PC-9 (cell line): ENCODE data around the gene CLEC16A. TPM values are rescaled to one million over a fixed set of nuclear protein-coding genes. Genes with fewer than 3 reads are reported as not detected.

Experiments used
- BruUV-seq: library from RNA; stranded (reverse); fragments of 400-500 nt; replicated peaks from 2 replicates; lab custom pipeline; 2021; lab: Mats Ljungman, UMichigan
- CTCF ChIA-PET: fragments of 300-600 bp; sonication (Branson Sonifier 250); formaldehyde crosslinking; loops from one replicate; lab custom pipeline; 2022; ENCODE audit warnings: antibody characterized with exemption; lab: Charles Lee
- POLR2A ChIA-PET: fragments of 300-600 bp; sonication (Branson Sonifier 250); formaldehyde crosslinking; loops from one replicate; lab custom pipeline; 2022; ENCODE audit warnings: antibody characterized with exemption; ENCODE audit not compliant: unreplicated experiment; lab: Charles Lee
- DNase-seq, 2 experiments: peaks; one replicate each; pipeline versions ENCODE4 v3.0.0 to v3.0.0-alpha.2; 2015 to 2022; ENCODE audit warnings: mixed read lengths in 1 of 2
- H2AFZ ChIP-seq: fragments of 200-600 bp; sonication (generic); 2 replicates; pipeline ENCODE4 v1.8.1; 2017; ENCODE audit warnings: antibody characterized with exemption
- H3F3A ChIP-seq: fragments of 200-600 bp; sonication (generic); 2 replicates; pipeline ENCODE4 v1.8.1; 2017; ENCODE audit warnings: antibody characterized with exemption, mild to moderate bottlenecking, low read depth; ENCODE audit not compliant: insufficient read depth
- H3K27ac ChIP-seq: fragments of 200-600 bp; sonication (generic); 2 replicates; pipeline ENCODE4 v1.6.1; 2016; ENCODE audit warnings: mixed run types
- H3K27me3 ChIP-seq: fragments of 200-600 bp; sonication (generic); 2 replicates; pipeline ENCODE4 v1.6.1; 2016; ENCODE audit warnings: low read depth, mixed run types; ENCODE audit not compliant: insufficient read depth
- H3K36me3 ChIP-seq: fragments of 200-600 bp; sonication (generic); 2 replicates; pipeline ENCODE4 v1.6.1; 2016; ENCODE audit warnings: low read depth, mixed run types
- H3K4me1 ChIP-seq: fragments of 200-600 bp; sonication (generic); replicated peaks from 2 replicates; pipeline ENCODE4 v1.6.1; 2016; ENCODE audit warnings: mixed run types; ENCODE audit not compliant: insufficient read depth
- H3K4me2 ChIP-seq: fragments of 200-600 bp; sonication (generic); 2 replicates; pipeline ENCODE4 v1.6.1; 2017; ENCODE audit warnings: mixed run types
- H3K4me3 ChIP-seq: fragments of 200-600 bp; sonication (generic); 2 replicates; pipeline ENCODE4 v1.6.1; 2016; ENCODE audit warnings: mixed run types
- H3K79me2 ChIP-seq: fragments of 200-600 bp; sonication (generic); 2 replicates; pipeline ENCODE4 v1.6.1; 2017; ENCODE audit warnings: low read depth, mixed run types
- H3K9me2 ChIP-seq: fragments of 200-600 bp; sonication (generic); 2 replicates; pipeline ENCODE4 v1.8.1; 2017; ENCODE audit warnings: mild to moderate bottlenecking; ENCODE audit not compliant: insufficient read depth
- H3K9me3 ChIP-seq: fragments of 200-600 bp; sonication (generic); 2 replicates; pipeline ENCODE4 v1.8.1; 2016; ENCODE audit warnings: low read depth; ENCODE audit not compliant: insufficient read depth
- H4K20me1 ChIP-seq: fragments of 200-600 bp; sonication (generic); 2 replicates; pipeline ENCODE4 v1.8.1; 2017; ENCODE audit not compliant: insufficient read depth
- CTCF ChIP-seq: fragments of 200-600 bp; sonication (generic); conservative IDR thresholded peaks from 2 replicates; pipeline ENCODE4 v1.6.1; 2017; ENCODE audit warnings: mixed run types, antibody characterized with exemption, mild to moderate bottlenecking, moderate library complexity
- EZH2 ChIP-seq: fragments of 200-600 bp; sonication (generic); IDR thresholded peaks from 2 replicates; pipeline ENCODE4 v1.8.0; 2017; ENCODE audit warnings: antibody characterized with exemption, low read depth
- intact Hi-C: fragments of 100-400 bp; cut with micrococcal nuclease; formaldehyde crosslinking; loops from one replicate; pipeline ENCODE4 v1.10.0; 2022; ENCODE audit not compliant: unreplicated experiment
- total RNA-seq: library from RNA; stranded (reverse); gene quantifications from 2 replicates; pipeline ENCODE4 v1.2.3, GENCODE V29; 2021

Gene CLEC16A
- total RNA-seq, 1 experiment from 2014 or later: 34.9 TPM

- no peaks in the 10 kb centered on the region for H3K9me3 ChIP-seq
- H3K4me2 ChIP-seq: no peak overlapping the region
- H3K79me2 ChIP-seq: no peaks in the 10 kb centered on the region
- H3K36me3 ChIP-seq: no peaks in the 10 kb centered on the region
- DNase-seq: peak in 1 of 2 experiments; percentile 13
- ChIA-PET POLR2A (interaction anchor here (0.5 to 0.6 kb wide), 2 partner anchors 53 to 77 kb away, joined by 4 to 8 read pairs; no protein-coding TSS in a partner anchor), CTCF (interaction anchor here (0.7 to 0.9 kb wide), 2 partner anchors 105 to 168 kb away, joined by 4 read pairs; partner anchors contain the start of gene SOCS1)
- no peaks in the 10 kb centered on the region for H4K20me1 ChIP-seq
- no peak overlapping the region for H3K27ac ChIP-seq
- H2AFZ ChIP-seq: no peak overlapping the region
- no TSS peak for BruUV-seq
- H3F3A ChIP-seq: peaks cover 5% of the 10 kb centered on the region; the same call in 1 of the 2 replicates
- peaks cover 8% of the 10 kb centered on the region for H3K4me1 ChIP-seq
- no peak overlapping the region for H3K4me3 ChIP-seq
- intact Hi-C loops: no loop called here
- TF ChIP-seq CTCF (no peak), EZH2 (no peak)
- no peaks in the 10 kb centered on the region for H3K9me2 ChIP-seq
- no peaks in the 10 kb centered on the region for H3K27me3 ChIP-seq
Measured at GRCh38 chr16:11088074-11088730, 143.8 kb downstream of the CLEC16A start.

GRCh38 chr16:11088831-11089230 lies 144.5 kb downstream of the CLEC16A start:
- H4K20me1 ChIP-seq: no peaks in the 10 kb centered on the region
- H3K27ac ChIP-seq: no peak overlapping the region
- POLR2A ChIA-PET: no interaction called here
- TF ChIP-seq CTCF: no peak
- no peak for TF ChIP-seq EZH2
- no peak overlapping the region for H3K4me3 ChIP-seq
- CTCF ChIA-PET: no interaction called here
- H3K9me2 ChIP-seq: no peaks in the 10 kb centered on the region
- H3K4me1 ChIP-seq: peaks cover 15% of the 10 kb centered on the region
- no peak overlapping the region for H2AFZ ChIP-seq
- H3F3A ChIP-seq: peaks cover 5% of the 10 kb centered on the region; the same call in 1 of the 2 replicates
- no TSS peak for BruUV-seq
- DNase-seq: no peak
- no peaks in the 10 kb centered on the region for H3K36me3 ChIP-seq
- no peaks in the 10 kb centered on the region for H3K79me2 ChIP-seq
- intact Hi-C loops: no loop called here
- no peaks in the 10 kb centered on the region for H3K9me3 ChIP-seq
- no peaks in the 10 kb centered on the region for H3K27me3 ChIP-seq
- H3K4me2 ChIP-seq: no peak overlapping the region

- Histone ChIP-seq H2AFZ (no peak overlapping the region), H3K36me3 (no peaks in the 10 kb centered on the region), H3K9me3 (no peaks in the 10 kb centered on the region), H3K4me2 (no peak overlapping the region), H3K4me1 (peaks cover 22% of the 10 kb centered on the region), H3K79me2 (no peaks in the 10 kb centered on the region), H4K20me1 (no peaks in the 10 kb centered on the region), H3K9me2 (no peaks in the 10 kb centered on the region), H3K4me3 (no peak overlapping the region), H3K27ac (no peak overlapping the region), H3K27me3 (no peaks in the 10 kb centered on the region), H3F3A (peaks cover 7% of the 10 kb centered on the region; the same call in 1 of the 2 replicates)
- DNase-seq: peak in 1 of 2 experiments; percentile 14
- POLR2A ChIA-PET: no interaction called here
- CTCF ChIA-PET: no interaction called here
- no TSS peak for BruUV-seq
- TF ChIP-seq EZH2 (no peak), CTCF (no peak)
- intact Hi-C loops: loop anchor here (5.0 kb wide), 2 partner anchors 52 to 97 kb away; no protein-coding TSS in a partner anchor
Measured at GRCh38 chr16:11089504-11090124, 145.2 kb downstream of the CLEC16A start.
